Muscle layer of colon (tissue), 2 donors: ENCODE measurements around the gene SRPK3.

Experiments
- H3K27ac ChIP-seq: one replicate; pipeline ENCODE4 v1.7.0; 2013; ENCODE audit warnings: low read depth, mild to moderate bottlenecking, low read length, moderate library complexity
- H3K27me3 ChIP-seq, 2 donors: one replicate each; pipeline ENCODE4 v1.7.0; 2013; ENCODE audit warnings: low read length in 2 of 2, mild to moderate bottlenecking in 2 of 2; ENCODE audit not compliant: insufficient read depth in 2 of 2, control insufficient read depth in 1 of 2
- H3K36me3 ChIP-seq: one replicate; pipeline ENCODE4 v1.7.0; 2013; ENCODE audit warnings: mild to moderate bottlenecking, low read length; ENCODE audit not compliant: insufficient read depth
- H3K4me1 ChIP-seq: one replicate; pipeline ENCODE4 v1.7.0; 2013; ENCODE audit warnings: mild to moderate bottlenecking, low read length; ENCODE audit not compliant: insufficient read depth
- H3K4me3 ChIP-seq, 2 donors: one replicate each; pipeline ENCODE4 v1.7.0; 2013; ENCODE audit warnings: low read length in 2 of 2, low read depth in 1 of 2, mild to moderate bottlenecking in 1 of 2, moderate library complexity in 1 of 2
- H3K9ac ChIP-seq: one replicate; pipeline ENCODE4 v1.7.0; 2013; ENCODE audit warnings: low read length
- H3K9me3 ChIP-seq: one replicate; pipeline ENCODE4 v1.7.0; 2013; ENCODE audit warnings: mild to moderate bottlenecking, low read length
- donor health status: abdominal sarcoma.
- donor health status: Adenocarcinoma of cecum.

Gene SRPK3

GRCh38 chrX:153750127-153750774 is 30.6 kb upstream of the SRPK3 start:
- no peak overlapping the region for H3K4me3 ChIP-seq

GRCh38 chrX:153755136-153755535 is 25.7 kb upstream of the SRPK3 start:
- H3K4me3 ChIP-seq: no peak overlapping the region
- H3K36me3 ChIP-seq: no peaks in the 10 kb centered on the region
- H3K4me1 ChIP-seq: no peaks in the 10 kb centered on the region
- H3K9ac ChIP-seq: no peak overlapping the region
- H3K9me3 ChIP-seq: no peaks in the 10 kb centered on the region
- no peaks in the 10 kb centered on the region for H3K27me3 ChIP-seq
- H3K27ac ChIP-seq: no peak overlapping the region

More at GRCh38 chrX:153750127-153750774, 30.6 kb upstream of the SRPK3 start:
- Histone ChIP-seq H3K9me3 (no peaks in the 10 kb centered on the region), H3K9ac (no peak overlapping the region), H3K27me3 (no peaks in the 10 kb centered on the region), H3K36me3 (no peaks in the 10 kb centered on the region), H3K27ac (no peak overlapping the region), H3K4me1 (no peaks in the 10 kb centered on the region)

- Histone ChIP-seq H3K36me3 (no peaks in the 10 kb centered on the region), H3K27ac (no peak overlapping the region), H3K9me3 (no peaks in the 10 kb centered on the region), H3K4me3 (no peak overlapping the region), H3K27me3 (peaks cover 0 to 4% of the 10 kb centered on the region in 2 donors), H3K4me1 (no peaks in the 10 kb centered on the region), H3K9ac (no peak overlapping the region)
These were observed 19.0 kb upstream of the SRPK3 start for GRCh38 chrX:153761863-153762262.

GRCh38 chrX:153762626-153763173 is 18.1 kb upstream of the SRPK3 start:
- Histone ChIP-seq H3K4me3 (no peak overlapping the region), H3K36me3 (no peaks in the 10 kb centered on the region), H3K4me1 (no peaks in the 10 kb centered on the region), H3K9ac (no peak overlapping the region), H3K9me3 (no peaks in the 10 kb centered on the region), H3K27ac (no peak overlapping the region), H3K27me3 (peaks cover 0 to 4% of the 10 kb centered on the region in 2 donors)

- no peak overlapping the region for H3K9ac ChIP-seq
These were observed 17.4 kb upstream of the SRPK3 start for GRCh38 chrX:153763298-153763932.

GRCh38 chrX:153763989-153764755 is 16.7 kb upstream of the SRPK3 start, which contains the start of gene PLXNB3:
Gene PLXNB3, plus strand, starts transcription at chrX:153764249. Its CDS starts 1,287 bp downstream, at chrX:153765536.
- Histone ChIP-seq H3K9ac (peak within 1 kb of the TSS; percentile 49), H3K36me3 (peaks cover 5% of the 10 kb centered on the region)

More at GRCh38 chrX:153763298-153763932, 17.4 kb upstream of the SRPK3 start:
- no peak overlapping the region for H3K4me3 ChIP-seq
- H3K4me1 ChIP-seq: no peaks in the 10 kb centered on the region
- H3K36me3 ChIP-seq: peaks cover 5% of the 10 kb centered on the region
- peaks cover 0 to 4% of the 10 kb centered on the region in 2 donors for H3K27me3 ChIP-seq
- H3K27ac ChIP-seq: no peak overlapping the region
- no peaks in the 10 kb centered on the region for H3K9me3 ChIP-seq

GRCh38 chrX:153764786-153765137 is 16.1 kb upstream of the SRPK3 start:
- Histone ChIP-seq H3K36me3 (peaks cover 7% of the 10 kb centered on the region), H3K4me3 (peak overlapping the region; percentile 41 to 56), H3K9me3 (no peaks in the 10 kb centered on the region), H3K9ac (peak overlapping the region; percentile 49), H3K4me1 (no peaks in the 10 kb centered on the region), H3K27me3 (peaks cover 0 to 11% of the 10 kb centered on the region in 2 donors), H3K27ac (peak overlapping the region; percentile 16)

More at GRCh38 chrX:153763989-153764755, 16.7 kb upstream of the SRPK3 start, which contains the start of gene PLXNB3:
- Histone ChIP-seq H3K27me3 (peaks cover 0 to 8% of the 10 kb centered on the region in 2 donors), H3K27ac (peak within 1 kb of the TSS; percentile 63), H3K9me3 (no peaks in the 10 kb centered on the region), H3K4me1 (no peaks in the 10 kb centered on the region), H3K4me3 (peak within 1 kb of the TSS; percentile 41 to 56)

GRCh38 chrX:153765138-153766079 is 15.4 kb upstream of the SRPK3 start:
- Histone ChIP-seq H3K27me3 (peaks cover 0 to 11% of the 10 kb centered on the region in 2 donors), H3K36me3 (peaks cover 12% of the 10 kb centered on the region), H3K4me3 (peak overlapping the region; percentile 31 to 56), H3K9ac (peak overlapping the region; percentile 49), H3K27ac (peak overlapping the region; percentile 35), H3K4me1 (no peaks in the 10 kb centered on the region), H3K9me3 (no peaks in the 10 kb centered on the region)

GRCh38 chrX:153766098-153766817 is 14.6 kb upstream of the SRPK3 start:
- peak overlapping the region; percentile 49 for H3K9ac ChIP-seq
- peaks cover 0 to 11% of the 10 kb centered on the region in 2 donors for H3K27me3 ChIP-seq
- peak overlapping the region; percentile 35 for H3K27ac ChIP-seq
- no peaks in the 10 kb centered on the region for H3K4me1 ChIP-seq
- no peaks in the 10 kb centered on the region for H3K9me3 ChIP-seq
- H3K4me3 ChIP-seq: peak overlapping the region; percentile 31 to 56
- peaks cover 16% of the 10 kb centered on the region for H3K36me3 ChIP-seq
